Stimulated activated CD8-positive, alpha-beta memory T cell treated with anti-CD3 and anti-CD28 coated beads, Interleukin-2, amount 100 ng/mL, for 48 hours (primary cell): ENCODE data around the gene SMU1.
"Not testable (repeated sequence)": the region's sequence is repeated elsewhere in the genome, so short reads cannot be mapped to it uniquely, and the experiment has no call there.

Experiments
- DNase-seq, 2 donors: peaks; one replicate each; pipeline ENCODE4 v3.0.0-alpha.2; 2020; ENCODE audit warnings: low read depth in 2 of 2

SMU1 gene

GRCh38 chr9:33013962-33014664, 62.4 kb downstream of the SMU1 start:
- DNase-seq, result no peak

GRCh38 chr9:33012328-33013069, 64.0 kb downstream of the SMU1 start:
- no peak for DNase-seq

GRCh38 chr9:33011831-33012230, 64.6 kb downstream of the SMU1 start:
- no peak for DNase-seq

GRCh38 chr9:33007755-33008154, 68.7 kb downstream of the SMU1 start:
- no peak for DNase-seq

GRCh38 chr9:33005335-33005734, 71.1 kb downstream of the SMU1 start:
- DNase-seq, result not testable (repeated sequence)

GRCh38 chr9:33000682-33001055, 75.8 kb downstream of the SMU1 start:
- not testable (repeated sequence) for DNase-seq

GRCh38 chr9:32992595-32993238, 83.8 kb downstream of the SMU1 start:
- no peak for DNase-seq

GRCh38 chr9:32991897-32992594, 84.4 kb downstream of the SMU1 start:
- no peak for DNase-seq
